Activated CD4-positive, alpha-beta T cell treated with anti-CD3 and anti-CD28 coated beads, Interleukin-2, amount 10 ng/mL, durations not matched to agents 7 days and 5 days (primary cell): ENCODE measurements around the gene FUCA2. TPM values are rescaled to one million over a fixed set of nuclear protein-coding genes. Genes with fewer than 3 reads are reported as not detected.
"Not testable (repeated sequence)": the region's sequence is repeated elsewhere in the genome, so short reads cannot be mapped to it uniquely, and the experiment has no call there.

ENCODE experiments used
- CTCF ChIA-PET: fragments of 350-600 bp; sonication (Branson Sonifier 250); formaldehyde crosslinking; loops from one replicate; lab custom pipeline; 2021; ENCODE audit warnings: antibody characterized with exemption; lab: Charles Lee
- POLR2A ChIA-PET: fragments of 350-600 bp; sonication (Branson Sonifier 250); formaldehyde crosslinking; loops from one replicate; lab custom pipeline; 2021; ENCODE audit warnings: antibody characterized with exemption; lab: Charles Lee
- DNase-seq: peaks from one replicate; pipeline ENCODE4 v3.0.0-alpha.2; 2020
- H3K27ac Mint-ChIP-seq: one replicate; pipeline ENCODE4 v1.8.0; 2021; ENCODE audit warnings: mild to moderate bottlenecking, moderate library complexity, mixed read lengths
- H3K27me3 Mint-ChIP-seq: one replicate; pipeline ENCODE4 v1.8.0; 2021; ENCODE audit warnings: mixed read lengths
- H3K36me3 Mint-ChIP-seq: one replicate; pipeline ENCODE4 v1.8.0; 2021; ENCODE audit warnings: low read depth, mixed read lengths
- H3K4me1 Mint-ChIP-seq: one replicate; pipeline ENCODE4 v1.8.0; 2021; ENCODE audit warnings: mixed read lengths
- H3K4me3 Mint-ChIP-seq: one replicate; pipeline ENCODE4 v1.8.0; 2021; ENCODE audit warnings: mild to moderate bottlenecking, moderate library complexity, mixed read lengths
- H3K9me3 Mint-ChIP-seq: one replicate; pipeline ENCODE4 v1.8.0; 2021; ENCODE audit warnings: mixed read lengths
- total RNA-seq, 2 experiments: library from RNA; stranded (reverse); gene quantifications; one replicate each; pipeline ENCODE4 v1.2.3, GENCODE V29; 2021

Gene FUCA2
- total RNA-seq, 2 experiments from 2014 or later = 6.5 to 10.0 TPM

DNA sequence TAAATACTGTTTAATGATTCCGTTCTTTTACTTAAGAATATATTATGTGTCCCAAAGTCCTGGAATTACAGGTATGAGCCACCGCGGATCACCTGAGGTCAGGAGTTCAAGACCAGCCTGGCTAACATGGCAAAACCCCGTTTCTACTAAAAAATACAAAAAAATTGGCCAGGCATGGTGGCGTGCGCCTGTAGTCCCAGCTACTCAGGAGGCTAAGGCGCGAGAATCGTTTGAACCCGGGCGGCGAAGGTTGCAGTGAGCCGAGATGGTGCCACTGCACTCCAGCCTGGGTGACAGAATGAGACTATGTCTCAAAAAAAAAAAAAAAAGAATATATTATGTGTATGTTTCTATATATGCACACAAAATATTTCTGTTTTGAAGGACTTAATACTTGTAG, 1.2 kb downstream of the FUCA2 start:
- POLR2A ChIA-PET = interaction anchor here (1.1 kb wide), 1 partner anchor 26 kb away, joined by 4 read pairs; no protein-coding TSS in a partner anchor
- Mint-ChIP-seq H3K4me3 (peak overlapping the region; percentile 84), H3K36me3 (peaks cover 19% of the 10 kb centered on the region), H3K27ac (peak overlapping the region; percentile 95), H3K4me1 (peaks cover 28% of the 10 kb centered on the region)
- CTCF ChIA-PET = interaction anchor here (1.4 kb wide), 1 partner anchor 332 kb away, joined by 3 read pairs; the partner anchor contains the start of gene LTV1
- DNase-seq, H3K27me3 Mint-ChIP-seq, H3K9me3 Mint-ChIP-seq: not testable (repeated sequence)

DNA sequence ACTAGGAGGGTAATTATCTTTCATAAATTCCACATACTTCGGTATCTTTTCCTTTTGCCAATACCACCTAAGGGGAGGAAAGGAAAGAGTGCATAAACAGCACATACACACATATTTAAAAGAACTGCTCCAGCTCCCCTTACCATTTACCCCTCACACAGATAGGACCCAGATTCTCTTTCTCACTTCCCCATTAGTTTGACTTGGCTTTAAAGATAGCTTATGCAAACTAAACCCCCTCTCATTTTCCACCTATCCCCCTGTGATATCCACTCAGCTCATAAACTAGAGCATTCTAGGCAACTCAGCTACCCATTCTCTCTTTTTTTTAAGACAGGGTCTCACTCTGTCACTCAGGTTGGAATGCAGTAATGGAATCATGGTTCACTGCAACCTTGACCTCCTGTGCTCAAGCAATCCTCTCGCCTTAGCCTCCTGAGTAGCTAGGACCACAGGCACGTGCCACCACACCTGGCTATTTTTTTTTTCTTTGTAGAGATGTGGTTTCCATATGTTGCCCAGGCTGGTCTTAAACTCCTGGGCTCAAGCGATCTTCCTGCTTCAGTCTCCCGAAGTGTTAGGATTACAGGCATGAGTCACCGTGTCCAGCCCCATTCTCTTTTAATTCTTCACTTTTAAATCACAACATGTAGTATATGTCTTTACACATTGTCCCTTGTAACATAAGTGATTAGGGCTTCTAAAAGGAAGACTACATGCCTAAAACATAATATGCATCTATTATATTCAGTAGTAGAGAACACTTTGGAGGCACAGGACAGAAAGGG, 4.0 kb downstream of the FUCA2 start:
- Mint-ChIP-seq H3K4me1 (peaks cover 23% of the 10 kb centered on the region), H3K36me3 (peaks cover 15% of the 10 kb centered on the region), H3K27ac (no peak overlapping the region), H3K9me3 (no peaks in the 10 kb centered on the region), H3K27me3 (no peaks in the 10 kb centered on the region), H3K4me3 (no peak overlapping the region)
- POLR2A ChIA-PET = no interaction called here
- no peak for DNase-seq
- CTCF ChIA-PET = interaction anchor here (0.6 kb wide), 1 partner anchor 50 kb away, joined by 3 read pairs; no protein-coding TSS in a partner anchor

DNA sequence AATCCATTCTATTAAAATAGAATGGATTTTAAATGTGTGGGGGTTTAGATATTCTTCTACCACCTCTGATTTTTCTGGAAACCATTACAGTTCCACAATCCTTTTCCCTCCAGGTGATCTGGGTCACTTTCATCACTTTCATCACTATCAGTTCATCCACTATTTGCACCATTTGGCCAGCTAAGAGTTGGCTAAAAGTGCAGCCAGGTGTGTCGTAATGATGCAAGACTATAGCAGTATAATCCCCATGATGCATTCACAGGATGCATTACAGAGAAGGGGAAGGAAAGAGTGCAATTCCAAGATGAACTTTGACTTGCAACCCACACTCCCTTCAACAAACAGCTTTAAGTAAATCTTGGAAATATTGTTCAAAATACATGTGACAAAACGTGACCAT, 4.9 kb downstream of the FUCA2 start:
- H3K4me1 Mint-ChIP-seq = peaks cover 19% of the 10 kb centered on the region
- peaks cover 15% of the 10 kb centered on the region for H3K36me3 Mint-ChIP-seq
- ChIA-PET CTCF (interaction anchor here (1.2 to 1.4 kb wide), 2 partner anchors 12 to 16 kb away, joined by 3 to 4 read pairs; no protein-coding TSS in a partner anchor), POLR2A (no interaction called here)
- DNase-seq = no peak
- H3K27me3 Mint-ChIP-seq = no peaks in the 10 kb centered on the region
- no peak overlapping the region for H3K27ac Mint-ChIP-seq
- H3K4me3 Mint-ChIP-seq = no peak overlapping the region
- H3K9me3 Mint-ChIP-seq = no peaks in the 10 kb centered on the region

DNA sequence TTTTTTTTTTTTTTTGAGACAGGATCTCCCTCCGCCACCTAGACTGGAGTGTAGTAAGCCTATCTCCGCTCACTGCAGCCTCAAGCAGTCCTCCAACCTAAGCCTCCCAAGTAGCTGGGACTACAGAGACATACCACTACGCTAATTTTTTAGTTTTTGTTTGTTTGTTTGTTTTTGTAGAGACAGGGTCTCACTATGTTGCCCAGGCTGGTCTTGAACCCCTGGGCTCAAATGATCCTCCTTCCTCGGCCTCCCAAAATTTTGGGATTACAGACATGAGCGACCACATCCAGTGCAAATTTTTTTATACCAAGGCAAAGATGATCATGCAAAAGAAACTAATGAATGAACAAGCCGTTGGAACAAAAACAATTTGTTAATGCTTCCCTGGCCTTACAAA, 5.3 kb downstream of the FUCA2 start:
- DNase-seq = no peak
- Mint-ChIP-seq H3K4me1 (peaks cover 15% of the 10 kb centered on the region), H3K9me3 (no peaks in the 10 kb centered on the region), H3K27ac (no peak overlapping the region), H3K27me3 (no peaks in the 10 kb centered on the region), H3K36me3 (peaks cover 15% of the 10 kb centered on the region), H3K4me3 (no peak overlapping the region)
- CTCF ChIA-PET = interaction anchor here (1.2 to 1.4 kb wide), 2 partner anchors 12 to 15 kb away, joined by 3 to 4 read pairs; no protein-coding TSS in a partner anchor
- POLR2A ChIA-PET = no interaction called here

DNA sequence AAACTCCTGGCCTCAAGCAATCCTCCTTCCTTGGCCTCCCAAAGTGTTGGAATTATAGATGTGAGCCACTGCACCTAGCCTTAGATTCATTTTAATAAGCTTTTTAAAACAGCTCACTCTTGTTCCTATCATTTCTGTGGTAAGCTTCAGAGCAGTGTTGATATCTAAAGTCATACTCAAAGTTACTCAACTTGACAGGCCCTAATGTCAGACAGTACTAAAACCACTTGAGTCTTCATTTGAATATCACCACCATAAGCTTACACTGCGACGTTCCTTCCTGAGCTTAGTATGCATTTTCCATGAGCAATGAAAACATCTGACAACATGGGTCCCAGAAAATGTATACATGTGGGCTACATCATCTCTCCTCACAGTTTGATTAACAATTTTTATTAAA, 6.0 kb downstream of the FUCA2 start:
- Mint-ChIP-seq H3K4me3 (no peak overlapping the region), H3K4me1 (peaks cover 8% of the 10 kb centered on the region), H3K9me3 (no peaks in the 10 kb centered on the region), H3K27ac (no peak overlapping the region), H3K36me3 (peaks cover 11% of the 10 kb centered on the region), H3K27me3 (no peaks in the 10 kb centered on the region)
- ChIA-PET CTCF (interaction anchor here (0.6 to 1.4 kb wide), 3 partner anchors 11 to 32 kb away, joined by 3 to 5 read pairs (median 4); no protein-coding TSS in a partner anchor), POLR2A (no interaction called here)
- DNase-seq = no peak

DNA sequence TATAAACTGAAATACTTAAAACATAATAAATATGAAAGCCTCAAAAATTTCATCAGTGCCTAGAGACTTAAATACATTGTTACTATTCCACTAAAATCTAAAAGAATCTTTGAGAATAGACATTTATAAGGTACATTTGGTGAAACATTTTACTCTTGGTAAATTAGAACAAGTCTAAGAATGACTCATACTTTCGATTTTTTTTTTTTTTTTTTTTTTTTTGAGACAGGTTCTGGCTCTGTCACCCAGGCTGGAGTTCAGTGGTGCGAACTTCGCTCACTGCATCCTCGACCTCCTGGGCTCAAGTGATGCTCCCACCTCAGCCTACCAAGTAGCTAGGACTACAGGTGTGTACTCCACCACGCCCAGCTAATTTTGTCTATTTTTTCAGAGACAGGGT, 6.4 kb downstream of the FUCA2 start:
- H3K27me3 Mint-ChIP-seq = no peaks in the 10 kb centered on the region
- ChIA-PET CTCF (interaction anchor here (0.6 to 1.4 kb wide), 2 partner anchors 14 to 127 kb away, joined by 3 to 4 read pairs; no protein-coding TSS in a partner anchor), POLR2A (no interaction called here)
- H3K4me3 Mint-ChIP-seq = no peak overlapping the region
- DNase-seq = no peak
- H3K27ac Mint-ChIP-seq = no peak overlapping the region
- H3K4me1 Mint-ChIP-seq = peaks cover 8% of the 10 kb centered on the region
- no peaks in the 10 kb centered on the region for H3K9me3 Mint-ChIP-seq
- H3K36me3 Mint-ChIP-seq = peaks cover 11% of the 10 kb centered on the region

DNA sequence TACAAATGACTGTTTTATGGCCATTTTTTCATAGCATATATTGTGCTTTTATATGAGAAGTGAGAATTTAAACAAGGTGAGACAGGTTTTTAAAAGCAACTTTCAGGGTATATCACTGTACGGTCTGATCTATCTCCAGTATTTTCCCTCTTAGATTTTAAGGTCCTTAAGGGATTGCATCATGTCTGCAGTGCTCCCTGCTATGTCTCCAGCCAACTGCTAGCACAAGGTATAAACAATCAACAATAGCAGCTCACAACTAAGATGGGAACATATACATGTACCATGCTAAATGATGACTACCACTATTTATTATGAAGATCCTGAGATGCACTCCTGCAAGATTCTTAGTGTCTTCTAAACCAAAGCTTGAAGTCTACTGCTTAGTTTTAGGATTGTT, 7.2 kb downstream of the FUCA2 start:
- peaks cover 18% of the 10 kb centered on the region for H3K36me3 Mint-ChIP-seq
- no peak for DNase-seq
- H3K9me3 Mint-ChIP-seq = no peaks in the 10 kb centered on the region
- POLR2A ChIA-PET = no interaction called here
- CTCF ChIA-PET = no interaction called here
- H3K4me3 Mint-ChIP-seq = no peak overlapping the region
- peaks cover 4% of the 10 kb centered on the region for H3K4me1 Mint-ChIP-seq
- H3K27ac Mint-ChIP-seq = no peak overlapping the region
- H3K27me3 Mint-ChIP-seq = no peaks in the 10 kb centered on the region

DNA sequence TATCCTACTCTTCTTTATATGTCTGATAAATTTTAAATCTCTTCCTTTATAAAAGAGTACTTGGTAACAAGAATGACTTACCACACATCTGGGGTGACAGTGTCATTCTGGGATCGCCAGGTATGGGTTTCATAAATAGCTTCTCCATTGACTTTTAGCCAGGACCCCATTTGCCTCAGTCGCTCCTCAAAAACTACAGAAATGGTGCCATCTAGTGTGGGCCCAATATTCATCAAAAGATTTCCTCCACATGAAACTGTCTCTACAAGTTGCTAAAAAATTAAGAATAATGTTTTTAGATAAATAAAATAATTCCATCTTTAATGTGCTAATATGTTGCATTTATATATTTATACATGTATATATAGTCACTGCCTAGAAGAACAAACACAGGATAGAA, 9.7 kb downstream of the FUCA2 start:
- Mint-ChIP-seq H3K27ac (no peak overlapping the region), H3K36me3 (peaks cover 28% of the 10 kb centered on the region), H3K4me3 (no peak overlapping the region), H3K27me3 (no peaks in the 10 kb centered on the region), H3K4me1 (peaks cover 16% of the 10 kb centered on the region), H3K9me3 (peaks cover 3% of the 10 kb centered on the region)
- no peak for DNase-seq
- ChIA-PET POLR2A (no interaction called here), CTCF (interaction anchor here (1.4 kb wide), 1 partner anchor 17 kb away, joined by 4 read pairs; no protein-coding TSS in a partner anchor)

DNA sequence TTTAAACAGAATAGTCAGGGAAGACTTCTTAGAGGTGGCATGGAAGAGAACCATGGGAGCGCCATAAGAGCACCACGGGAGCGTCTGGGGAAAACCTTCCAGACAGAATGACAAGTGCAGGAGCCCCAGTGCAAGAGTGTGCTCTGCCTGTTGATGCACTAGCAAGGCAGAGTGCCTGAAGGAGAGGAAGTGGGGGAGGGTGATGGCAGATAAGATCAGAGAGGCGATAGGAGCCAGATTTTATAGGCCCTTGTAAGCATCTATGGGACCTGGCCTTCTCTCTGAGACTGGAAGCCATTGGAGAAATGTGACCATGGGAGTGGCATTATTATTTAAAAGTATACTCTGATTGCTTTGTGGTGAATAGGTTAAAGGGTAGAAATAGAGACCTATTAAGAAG, 13.1 kb downstream of the FUCA2 start:
- H3K27me3 Mint-ChIP-seq = no peaks in the 10 kb centered on the region
- peak; percentile 40 for DNase-seq
- ChIA-PET POLR2A (interaction anchor here (0.7 kb wide), 1 partner anchor 8 kb away, joined by 3 read pairs; no protein-coding TSS in a partner anchor), CTCF (interaction anchor here (1.0 kb wide), 1 partner anchor 8 kb away, joined by 3 read pairs; no protein-coding TSS in a partner anchor)
- H3K27ac Mint-ChIP-seq = peak overlapping the region; percentile 56
- H3K36me3 Mint-ChIP-seq = peaks cover 18% of the 10 kb centered on the region
- H3K4me1 Mint-ChIP-seq = peaks cover 16% of the 10 kb centered on the region
- H3K9me3 Mint-ChIP-seq = peaks cover 3% of the 10 kb centered on the region
- H3K4me3 Mint-ChIP-seq = no peak overlapping the region

DNA sequence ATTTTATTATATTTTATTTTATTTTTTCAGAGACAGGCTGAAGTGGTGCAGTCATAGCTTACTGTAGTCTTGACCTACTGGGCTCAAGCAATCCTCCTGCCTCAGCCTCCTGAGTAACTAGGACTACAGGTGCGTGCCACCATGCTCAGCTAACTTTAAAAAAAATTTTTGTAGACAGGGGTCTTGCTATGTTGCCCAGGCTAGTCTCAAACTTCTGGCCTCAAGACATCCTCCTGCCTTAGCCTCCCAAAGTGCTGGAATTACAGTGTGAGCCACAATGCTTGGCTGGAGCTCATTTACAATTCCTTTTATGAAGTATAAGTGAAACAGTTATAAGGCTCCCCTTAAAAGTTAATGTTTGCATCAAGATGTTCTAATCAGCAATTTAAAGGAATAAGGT, 14.5 kb downstream of the FUCA2 start:
- Mint-ChIP-seq H3K4me1 (peaks cover 16% of the 10 kb centered on the region), H3K4me3 (no peak overlapping the region), H3K27me3 (no peaks in the 10 kb centered on the region), H3K36me3 (peaks cover 18% of the 10 kb centered on the region), H3K27ac (no peak overlapping the region), H3K9me3 (peaks cover 3% of the 10 kb centered on the region)
- POLR2A ChIA-PET = no interaction called here
- CTCF ChIA-PET = interaction anchor here (1.0 to 2.1 kb wide), 2 partner anchors 10 to 16 kb away, joined by 3 to 6 read pairs; no protein-coding TSS in a partner anchor
- DNase-seq = no peak

DNA sequence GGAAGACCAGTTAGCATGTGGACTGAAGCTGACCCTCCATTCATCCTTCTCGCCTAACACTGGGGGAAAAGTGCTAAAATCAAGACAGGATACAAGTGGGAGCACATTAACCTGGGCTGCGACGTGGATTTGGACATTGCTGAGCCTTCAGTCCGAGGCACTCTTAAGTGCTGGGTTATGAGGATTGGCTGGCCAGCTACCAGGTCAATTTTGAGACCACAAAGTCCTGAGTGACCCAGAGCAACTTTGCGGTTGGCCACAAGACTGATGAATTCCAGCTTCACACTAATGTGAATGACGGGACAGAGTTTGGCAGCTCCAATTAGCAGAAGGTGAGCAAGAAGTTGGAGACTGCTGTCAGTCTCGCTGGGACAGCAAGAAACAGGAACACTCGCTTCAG, 20.7 kb downstream of the FUCA2 start:
- POLR2A ChIA-PET = interaction anchor here (0.5 kb wide), 1 partner anchor 8 kb away, joined by 3 read pairs; no protein-coding TSS in a partner anchor
- no peak overlapping the region for H3K4me3 Mint-ChIP-seq
- H3K9me3 Mint-ChIP-seq = no peaks in the 10 kb centered on the region
- H3K27ac Mint-ChIP-seq = no peak overlapping the region
- peaks cover 3% of the 10 kb centered on the region for H3K4me1 Mint-ChIP-seq
- DNase-seq = no peak
- H3K36me3 Mint-ChIP-seq = peaks cover 5% of the 10 kb centered on the region
- CTCF ChIA-PET = interaction anchor here (0.6 to 1.4 kb wide), 3 partner anchors 8 to 418 kb away, joined by 3 to 4 read pairs (median 4); no protein-coding TSS in a partner anchor
- no peaks in the 10 kb centered on the region for H3K27me3 Mint-ChIP-seq

DNA sequence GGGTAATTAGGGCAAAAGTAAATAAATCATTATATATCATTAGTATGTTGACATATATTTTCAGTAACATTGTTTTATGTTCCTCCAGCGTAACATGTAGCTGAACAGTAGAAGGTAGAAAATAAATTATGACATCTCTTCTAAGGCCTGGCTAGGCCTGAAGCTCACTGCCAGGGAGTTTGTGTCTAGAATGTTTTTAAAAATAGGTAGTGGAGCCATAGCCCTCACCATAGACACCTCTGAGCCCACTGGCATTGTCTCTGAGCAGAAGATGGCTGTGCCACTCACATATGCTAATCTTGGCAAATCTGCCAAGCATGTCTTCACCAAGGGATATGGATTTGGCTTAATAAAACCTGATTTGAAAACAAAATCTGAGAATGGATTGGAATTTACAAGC, 21.3 kb downstream of the FUCA2 start:
- ChIA-PET POLR2A (interaction anchor here (0.5 kb wide), 1 partner anchor 9 kb away, joined by 3 read pairs; no protein-coding TSS in a partner anchor), CTCF (interaction anchor here (0.6 to 1.4 kb wide), 3 partner anchors 8 to 419 kb away, joined by 3 to 4 read pairs (median 4); no protein-coding TSS in a partner anchor)
- Mint-ChIP-seq H3K27me3 (no peaks in the 10 kb centered on the region), H3K36me3 (peaks cover 5% of the 10 kb centered on the region), H3K27ac (no peak overlapping the region), H3K9me3 (no peaks in the 10 kb centered on the region), H3K4me1 (peaks cover 3% of the 10 kb centered on the region), H3K4me3 (no peak overlapping the region)
- DNase-seq = no peak

DNA sequence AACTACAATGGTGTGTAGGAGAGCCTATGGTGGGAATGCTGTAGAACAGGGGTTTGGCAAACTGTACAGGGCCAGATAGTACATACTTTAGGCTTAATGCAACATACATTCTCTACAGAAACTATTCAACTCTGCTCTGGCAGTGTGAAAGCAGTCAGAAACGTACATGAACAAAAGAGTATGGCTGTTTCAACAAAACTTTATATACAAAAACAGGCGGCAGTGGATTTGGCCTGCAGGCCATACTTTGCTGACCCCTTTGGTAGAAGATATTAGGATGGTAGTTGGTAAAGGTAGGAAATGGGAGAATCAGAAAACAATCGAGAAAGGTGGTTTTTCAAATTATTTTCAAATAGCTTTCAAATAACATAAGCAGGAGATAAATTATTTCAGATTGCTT, 24.8 kb downstream of the FUCA2 start:
- ChIA-PET CTCF (interaction anchor here (0.5 to 2.0 kb wide), 2 partner anchors 10 to 158 kb away, joined by 3 to 6 read pairs; no protein-coding TSS in a partner anchor), POLR2A (no interaction called here)
- H3K36me3 Mint-ChIP-seq = peaks cover 5% of the 10 kb centered on the region
- no peak overlapping the region for H3K4me3 Mint-ChIP-seq
- H3K27ac Mint-ChIP-seq = no peak overlapping the region
- no peaks in the 10 kb centered on the region for H3K27me3 Mint-ChIP-seq
- DNase-seq = no peak
- H3K4me1 Mint-ChIP-seq = peaks cover 3% of the 10 kb centered on the region
- no peaks in the 10 kb centered on the region for H3K9me3 Mint-ChIP-seq
